SK-N-SH treated with all-trans-retinoic acid at 6 μM for 48 hours (cell line): Measurements from ENCODE around the gene TMEM181.

Source experiments
- ARNTL ChIP-seq: fragments of 450-650 bp; formaldehyde crosslinking; IDR thresholded peaks from 2 replicates; pipeline ENCODE4 v1.5.0; 2020; ENCODE audit warnings: low read depth, mild to moderate bottlenecking, moderate library complexity, borderline replicate concordance
- BACH2 ChIP-seq: fragments of 250-450 bp; sonication (Bioruptor Pico); IDR thresholded peaks from 2 replicates; pipeline ENCODE4 v1.9.0; 2021; ENCODE audit warnings: mild to moderate bottlenecking, borderline replicate concordance
- CREB5 ChIP-seq: fragments of 250-450 bp; sonication (Bioruptor Pico); IDR thresholded peaks from 2 replicates; pipeline ENCODE4 v1.5.1; 2020; ENCODE audit warnings: low read depth, mild to moderate bottlenecking, moderate library complexity
- GLIS3 ChIP-seq: fragments of 250-450 bp; sonication (Bioruptor Pico); IDR thresholded peaks from 2 replicates; pipeline ENCODE4 v1.5.0; 2020; ENCODE audit warnings: mild to moderate bottlenecking, moderate library complexity
- POU6F1 ChIP-seq: fragments of 250-450 bp; sonication (Bioruptor Pico); IDR thresholded peaks from 2 replicates; pipeline ENCODE4 v1.8.0; 2021; ENCODE audit warnings: low read depth, mild to moderate bottlenecking, moderate library complexity, borderline replicate concordance
- PPARA ChIP-seq: fragments of 250-450 bp; sonication (Bioruptor Pico); IDR thresholded peaks from 2 replicates; pipeline ENCODE4 v1.5.0; 2020; ENCODE audit warnings: mild to moderate bottlenecking, borderline replicate concordance
- RARB ChIP-seq: fragments of 250-450 bp; sonication (Bioruptor Pico); IDR thresholded peaks from 2 replicates; pipeline ENCODE4 v1.8.0; 2021; ENCODE audit warnings: mild to moderate bottlenecking, moderate library complexity
- ZFP3 ChIP-seq: fragments of 250-450 bp; sonication (Bioruptor Pico); IDR thresholded peaks from 2 replicates; pipeline ENCODE4 v1.5.0; 2020; ENCODE audit warnings: mild to moderate bottlenecking, moderate library complexity
- ZNF70 ChIP-seq: fragments of 450-650 bp; formaldehyde crosslinking; IDR thresholded peaks from 2 replicates; pipeline ENCODE4 v1.5.0; 2020; ENCODE audit warnings: mild to moderate bottlenecking, moderate library complexity
- TF ChIP-seq, protein P1 (sequence below): fragments of 250-450 bp; sonication (Bioruptor Pico); IDR thresholded peaks from 2 replicates; pipeline ENCODE4 v1.5.0; 2020; ENCODE audit warnings: mild to moderate bottlenecking, moderate library complexity

GRCh38 chr6:158603261-158604047 is 43.6 kb downstream of the TMEM181 start:
- TF ChIP-seq ZFP3 (CRISPR knock-in tag) (no peak), PPARA (no peak), RARB (CRISPR knock-in tag) (no peak), GLIS3 (CRISPR knock-in tag) (no peak), POU6F1 (no peak), BACH2 (CRISPR knock-in tag) (no peak), CREB5 (CRISPR knock-in tag) (no peak), ARNTL (no peak), ZNF70 (CRISPR knock-in tag) (no peak)
- TF ChIP-seq, protein P1, sequence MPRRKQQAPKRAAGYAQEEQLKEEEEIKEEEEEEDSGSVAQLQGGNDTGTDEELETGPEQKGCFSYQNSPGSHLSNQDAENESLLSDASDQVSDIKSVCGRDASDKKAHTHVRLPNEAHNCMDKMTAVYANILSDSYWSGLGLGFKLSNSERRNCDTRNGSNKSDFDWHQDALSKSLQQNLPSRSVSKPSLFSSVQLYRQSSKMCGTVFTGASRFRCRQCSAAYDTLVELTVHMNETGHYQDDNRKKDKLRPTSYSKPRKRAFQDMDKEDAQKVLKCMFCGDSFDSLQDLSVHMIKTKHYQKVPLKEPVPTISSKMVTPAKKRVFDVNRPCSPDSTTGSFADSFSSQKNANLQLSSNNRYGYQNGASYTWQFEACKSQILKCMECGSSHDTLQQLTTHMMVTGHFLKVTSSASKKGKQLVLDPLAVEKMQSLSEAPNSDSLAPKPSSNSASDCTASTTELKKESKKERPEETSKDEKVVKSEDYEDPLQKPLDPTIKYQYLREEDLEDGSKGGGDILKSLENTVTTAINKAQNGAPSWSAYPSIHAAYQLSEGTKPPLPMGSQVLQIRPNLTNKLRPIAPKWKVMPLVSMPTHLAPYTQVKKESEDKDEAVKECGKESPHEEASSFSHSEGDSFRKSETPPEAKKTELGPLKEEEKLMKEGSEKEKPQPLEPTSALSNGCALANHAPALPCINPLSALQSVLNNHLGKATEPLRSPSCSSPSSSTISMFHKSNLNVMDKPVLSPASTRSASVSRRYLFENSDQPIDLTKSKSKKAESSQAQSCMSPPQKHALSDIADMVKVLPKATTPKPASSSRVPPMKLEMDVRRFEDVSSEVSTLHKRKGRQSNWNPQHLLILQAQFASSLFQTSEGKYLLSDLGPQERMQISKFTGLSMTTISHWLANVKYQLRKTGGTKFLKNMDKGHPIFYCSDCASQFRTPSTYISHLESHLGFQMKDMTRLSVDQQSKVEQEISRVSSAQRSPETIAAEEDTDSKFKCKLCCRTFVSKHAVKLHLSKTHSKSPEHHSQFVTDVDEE (CRISPR knock-in tag): no peak
